GM19328 (cell line): ENCODE measurements around the gene DAZL.

Experiments used
- ATAC-seq: cut with Tn5 transposase; IDR thresholded peaks from one replicate; pipeline ENCODE4 v1.9.1; 2021; ENCODE audit warnings: mild to moderate bottlenecking, moderate library complexity; ENCODE audit not compliant: unreplicated experiment

Gene DAZL

GRCh38 chr3:16546186-16547010, 58.8 kb downstream of the DAZL start:
- no peak for ATAC-seq

- no peak for ATAC-seq
Observed at GRCh38 chr3:16545413-16546185, 59.6 kb downstream of the DAZL start.

GRCh38 chr3:16543242-16543864, 61.9 kb downstream of the DAZL start:
- ATAC-seq = no peak

DNA sequence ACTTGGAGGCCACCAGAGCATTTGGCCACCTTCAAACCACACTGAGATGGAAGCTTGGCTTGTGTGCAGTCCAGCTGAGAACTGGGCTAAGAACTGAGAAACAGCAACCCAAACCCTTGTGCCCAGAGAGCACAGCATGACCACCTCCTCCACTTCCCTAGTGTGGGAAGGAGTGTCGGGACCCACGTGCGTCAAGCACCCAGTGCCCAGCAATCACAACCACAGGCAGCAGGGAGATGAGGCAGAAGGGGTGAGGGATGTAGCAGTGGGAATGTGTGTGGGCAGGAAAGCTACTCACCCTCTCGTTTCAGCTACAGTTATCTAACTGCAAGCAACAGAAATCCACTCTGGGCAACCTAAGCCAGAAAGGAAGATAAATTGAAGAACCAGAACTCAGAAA, 66.7 kb downstream of the DAZL start:
- no peak for ATAC-seq

DNA sequence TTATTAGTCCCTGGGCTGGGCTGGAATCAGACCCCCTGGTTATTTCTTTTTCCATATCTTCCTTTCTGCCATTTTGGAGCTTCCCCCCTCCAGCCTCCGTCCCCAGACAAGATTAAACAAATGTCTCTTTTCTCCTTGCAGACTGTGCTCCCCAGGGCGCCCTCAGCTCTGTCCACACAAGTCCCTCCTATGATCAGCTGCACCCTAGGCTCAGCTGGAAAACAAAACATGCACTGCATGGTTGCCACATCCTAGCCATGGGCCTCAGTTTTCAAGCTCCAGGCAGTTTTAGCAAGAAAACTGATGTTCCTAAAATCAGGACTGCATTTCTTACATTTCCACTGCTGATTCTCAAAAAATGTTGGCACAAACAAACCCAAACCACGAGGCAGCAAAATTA, 68.2 kb downstream of the DAZL start:
- ATAC-seq = no peak
